OCI-LY3 (cell line): ENCODE data around the gene MAGI2.

ENCODE experiments used
- H2AFZ ChIP-seq: fragments of 200-600, 300-600 bp; shearing (Covaris generic); 2 replicates; pipeline ENCODE4 v1.6.0; 2014; ENCODE audit warnings: antibody characterized with exemption, low read depth, low read length
- H3K27ac ChIP-seq: fragments of 200-600, 300-600 bp; sonication (generic); 2 replicates; pipeline ENCODE4 v1.5.1; 2014; ENCODE audit warnings: mild to moderate bottlenecking, low read length, moderate library complexity, mixed read lengths
- H3K27me3 ChIP-seq: fragments of 200-600, 300-600 bp; sonication (generic); 2 replicates; pipeline ENCODE4 v1.6.1; 2014; ENCODE audit warnings: low read depth, low read length, mixed read lengths
- H3K36me3 ChIP-seq: fragments of 200-600, 300-600 bp; sonication (generic); replicated peaks from 2 replicates; pipeline ENCODE3; 2014; ENCODE audit warnings: low read depth, low read length, mixed read lengths
- H3K4me1 ChIP-seq: fragments of 300-600, 200-600 bp; sonication (generic); 2 replicates; pipeline ENCODE4 v1.6.1; 2014; ENCODE audit warnings: low read length, mixed read lengths
- H3K4me2 ChIP-seq: fragments of 200-600, 300-600 bp; sonication (generic); 2 replicates; pipeline ENCODE4 v1.6.1; 2014; ENCODE audit warnings: low read length, mixed read lengths
- H3K4me3 ChIP-seq: fragments of 300-600, 200-600 bp; sonication (generic); 2 replicates; pipeline ENCODE4 v1.5.1; 2014; ENCODE audit warnings: antibody characterized with exemption, mild to moderate bottlenecking, low read length, moderate library complexity
- H3K79me2 ChIP-seq: fragments of 300-600, 200-600 bp; shearing (Covaris generic); 2 replicates; pipeline ENCODE4 v1.6.1; 2014; ENCODE audit warnings: mild to moderate bottlenecking, low read length, mixed read lengths
- H3K9ac ChIP-seq: fragments of 300-600, 200-600 bp; shearing (Covaris generic); 2 replicates; pipeline ENCODE4 v1.6.0; 2014; ENCODE audit warnings: mild to moderate bottlenecking, low read length, moderate library complexity
- H3K9me3 ChIP-seq: fragments of 200-600, 300-600 bp; shearing (Covaris generic); 2 replicates; pipeline ENCODE4 v1.6.1; 2014; ENCODE audit warnings: low read length, mixed read lengths; ENCODE audit not compliant: insufficient read depth
- H4K20me1 ChIP-seq: fragments of 200-600, 300-600 bp; sonication (generic); 2 replicates; pipeline ENCODE4 v1.6.1; 2016; ENCODE audit warnings: low read length, mixed read lengths; ENCODE audit not compliant: insufficient read depth
- CTCF ChIP-seq: fragments of 200-600, 300-600 bp; sonication (generic); IDR thresholded peaks from 2 replicates; pipeline ENCODE4 v1.5.1; 2014; ENCODE audit warnings: antibody characterized with exemption, low read length, low read depth
- EZH2phosphoT487 ChIP-seq: fragments of 200-600 bp; shearing (Covaris generic); IDR thresholded peaks from 2 replicates; pipeline ENCODE4 v1.6.1; 2018; ENCODE audit warnings: antibody characterized with exemption, mixed run types, low read depth

Gene MAGI2

GRCh38 chr7:78448911-78449310, 1004.6 kb downstream of the MAGI2 start:
- Histone ChIP-seq H4K20me1 (no peaks in the 10 kb centered on the region), H3K27me3 (no peaks in the 10 kb centered on the region), H3K36me3 (no peaks in the 10 kb centered on the region), H3K27ac (no peak overlapping the region), H3K4me3 (no peak overlapping the region), H3K4me2 (no peak overlapping the region), H3K9me3 (no peaks in the 10 kb centered on the region), H3K79me2 (no peaks in the 10 kb centered on the region), H3K4me1 (no peaks in the 10 kb centered on the region), H2AFZ (no peak overlapping the region), H3K9ac (no peak overlapping the region)
- no peak for TF ChIP-seq EZH2phosphoT487
- no peak for TF ChIP-seq CTCF

GRCh38 chr7:78444267-78444666, 1009.2 kb downstream of the MAGI2 start:
- Histone ChIP-seq H3K27me3 (no peaks in the 10 kb centered on the region), H3K4me3 (no peak overlapping the region), H3K79me2 (no peaks in the 10 kb centered on the region), H4K20me1 (no peaks in the 10 kb centered on the region), H3K4me2 (no peak overlapping the region), H3K4me1 (no peaks in the 10 kb centered on the region), H3K9ac (no peak overlapping the region), H3K27ac (no peak overlapping the region), H2AFZ (no peak overlapping the region), H3K36me3 (no peaks in the 10 kb centered on the region), H3K9me3 (no peaks in the 10 kb centered on the region)
- TF ChIP-seq EZH2phosphoT487 = no peak
- TF ChIP-seq CTCF = no peak

GRCh38 chr7:78443811-78444210, 1009.7 kb downstream of the MAGI2 start:
- Histone ChIP-seq H3K4me2 (no peak overlapping the region), H3K4me3 (no peak overlapping the region), H3K9me3 (no peaks in the 10 kb centered on the region), H3K9ac (no peak overlapping the region), H4K20me1 (no peaks in the 10 kb centered on the region), H3K36me3 (no peaks in the 10 kb centered on the region), H3K27ac (no peak overlapping the region), H2AFZ (no peak overlapping the region), H3K4me1 (no peaks in the 10 kb centered on the region), H3K79me2 (no peaks in the 10 kb centered on the region), H3K27me3 (no peaks in the 10 kb centered on the region)
- no peak for TF ChIP-seq EZH2phosphoT487
- no peak for TF ChIP-seq CTCF

DNA sequence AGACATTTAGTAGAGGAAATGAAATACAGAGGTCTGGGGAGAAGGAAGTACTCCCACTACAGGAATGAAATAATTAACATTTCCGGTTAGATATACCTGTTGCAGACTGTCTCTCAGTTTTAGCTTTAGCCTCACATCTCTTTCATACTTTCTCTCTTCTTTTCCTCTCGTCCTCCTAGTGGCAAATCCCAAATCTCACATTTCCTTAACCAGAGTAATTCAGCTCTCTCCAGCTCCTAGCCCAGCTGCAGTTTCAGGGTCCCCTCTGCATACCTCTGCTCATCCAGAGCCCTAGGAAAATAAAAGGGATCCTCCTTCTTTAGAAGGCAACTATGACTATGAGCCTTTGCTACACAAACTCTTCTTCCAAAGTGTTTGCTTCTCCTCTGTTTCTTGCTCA, 1011.7 kb downstream of the MAGI2 start:
- Histone ChIP-seq H3K4me2 (no peak overlapping the region), H3K9ac (no peak overlapping the region), H3K36me3 (no peaks in the 10 kb centered on the region), H2AFZ (no peak overlapping the region), H3K4me1 (no peaks in the 10 kb centered on the region), H3K79me2 (no peaks in the 10 kb centered on the region), H3K27ac (no peak overlapping the region), H3K27me3 (no peaks in the 10 kb centered on the region), H4K20me1 (no peaks in the 10 kb centered on the region), H3K9me3 (no peaks in the 10 kb centered on the region), H3K4me3 (no peak overlapping the region)
- TF ChIP-seq EZH2phosphoT487 = no peak

- H3K9me3 ChIP-seq = no peaks in the 10 kb centered on the region
- H3K27me3 ChIP-seq = no peaks in the 10 kb centered on the region
- no peaks in the 10 kb centered on the region for H3K79me2 ChIP-seq
- TF ChIP-seq CTCF = no peak
- TF ChIP-seq EZH2phosphoT487 = no peak
- no peak overlapping the region for H2AFZ ChIP-seq
- no peak overlapping the region for H3K4me3 ChIP-seq
- H3K9ac ChIP-seq = no peak overlapping the region
- no peaks in the 10 kb centered on the region for H3K36me3 ChIP-seq
- H3K27ac ChIP-seq = no peak overlapping the region
- no peak overlapping the region for H3K4me2 ChIP-seq
- no peaks in the 10 kb centered on the region for H4K20me1 ChIP-seq
- H3K4me1 ChIP-seq = no peaks in the 10 kb centered on the region
Measured at GRCh38 chr7:78438433-78438832, 1015.0 kb downstream of the MAGI2 start.
